ENCODE results near the gene BCORL1. TPM values are rescaled to one million over a fixed set of nuclear protein-coding genes. Genes with fewer than 3 reads are reported as not detected.

BCORL1 gene
- total RNA-seq, 1 donor from 2014 or later, result 16.2 TPM

DNA sequence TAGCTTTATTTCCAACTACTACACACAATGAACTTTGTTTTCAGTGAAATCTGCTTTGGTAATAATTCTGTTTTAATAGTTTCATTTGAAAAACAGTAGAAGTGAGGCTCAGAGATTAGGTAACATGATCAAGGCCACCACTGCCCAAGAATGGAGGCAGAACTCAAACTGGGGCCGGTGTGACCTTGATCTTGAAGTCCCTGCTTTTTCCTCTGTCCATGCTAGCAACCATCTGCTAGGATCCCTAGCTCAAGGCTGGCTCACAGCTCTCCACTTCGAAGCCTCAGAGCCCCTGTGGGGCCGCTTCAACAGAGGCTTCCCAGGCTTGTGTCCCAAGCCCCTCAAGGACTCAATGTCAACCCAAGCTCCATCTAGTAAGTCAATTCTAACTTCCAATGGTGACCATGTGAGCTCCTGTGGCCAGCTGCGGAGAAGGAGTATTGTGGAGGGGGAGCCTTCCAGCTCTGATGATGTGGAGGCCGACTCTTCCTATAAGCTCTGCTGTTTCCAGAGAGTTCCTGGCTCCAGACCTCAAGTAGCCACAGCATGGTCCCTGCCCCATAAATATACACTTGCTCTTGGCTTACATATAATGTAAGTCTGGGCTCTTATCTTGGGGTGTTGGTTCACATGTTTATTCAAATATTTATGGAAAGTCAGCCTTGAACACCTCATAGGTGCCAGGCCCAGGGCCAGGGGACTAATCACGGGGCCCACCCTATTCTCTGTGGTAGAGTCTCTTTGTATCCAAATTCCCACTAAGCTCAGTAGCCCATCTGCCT, 113.0 kb downstream of the BCORL1 start:
- DNase-seq (ENCODE audit: low spot score), result no peak
- Mint-ChIP-seq H3K9me3 (no peaks in the 10 kb centered on the region), H3K36me3 (ENCODE audit: low read depth) (no peaks in the 10 kb centered on the region), H3K27me3 (ENCODE audit: low read depth) (no peaks in the 10 kb centered on the region), H3K27ac (no peak overlapping the region), H3K4me3 (ENCODE audit: low read depth) (no peak overlapping the region), H3K4me1 (ENCODE audit: low read depth) (peaks cover 37% of the 10 kb centered on the region)
- intact Hi-C loops (cut with micrococcal nuclease), result no loop called here

DNA sequence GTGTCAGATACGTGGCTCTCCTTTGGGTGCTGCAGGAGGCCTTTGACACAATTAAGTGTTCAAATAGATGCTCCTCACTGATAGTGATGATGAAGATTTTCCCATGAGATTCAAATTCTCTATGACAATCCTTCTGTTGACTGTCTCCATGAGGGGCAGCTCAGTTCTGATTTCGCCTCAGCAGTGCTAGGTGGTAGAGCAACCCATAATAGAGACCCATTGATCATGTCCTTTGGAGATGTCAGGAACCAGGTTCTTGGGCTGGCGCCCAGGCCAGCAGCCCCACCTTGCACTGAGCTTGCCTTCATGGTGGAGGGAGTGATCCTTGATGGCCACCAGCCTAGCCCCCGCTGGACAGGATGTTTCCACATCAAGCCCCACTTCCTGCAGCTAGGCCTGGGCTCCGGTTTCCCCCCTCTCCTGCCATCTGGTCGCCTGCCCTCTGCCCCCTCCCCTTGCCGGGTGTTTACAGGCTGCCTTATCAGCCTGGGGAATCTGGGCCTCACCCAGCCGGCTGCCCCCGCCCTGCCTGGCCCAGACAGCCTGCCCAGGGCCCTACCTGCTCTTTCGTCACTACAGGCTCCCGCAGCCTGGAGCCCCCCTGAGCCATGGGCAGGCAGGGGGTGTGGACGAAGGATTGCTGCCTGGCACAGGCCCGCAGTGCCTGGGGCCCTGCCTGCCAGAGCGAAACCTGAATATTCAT, 115.2 kb downstream of the BCORL1 start:
- no peaks in the 10 kb centered on the region for H3K27me3 Mint-ChIP-seq (ENCODE audit: low read depth)
- no peak for DNase-seq (ENCODE audit: low spot score)
- H3K4me1 Mint-ChIP-seq (ENCODE audit: low read depth), result peaks cover 33% of the 10 kb centered on the region
- no peak overlapping the region for H3K4me3 Mint-ChIP-seq (ENCODE audit: low read depth)
- no peaks in the 10 kb centered on the region for H3K9me3 Mint-ChIP-seq
- H3K36me3 Mint-ChIP-seq (ENCODE audit: low read depth), result peaks cover 7% of the 10 kb centered on the region
- H3K27ac Mint-ChIP-seq, result peak overlapping the region; percentile 85
- intact Hi-C loops (cut with micrococcal nuclease), result no loop called here

DNA sequence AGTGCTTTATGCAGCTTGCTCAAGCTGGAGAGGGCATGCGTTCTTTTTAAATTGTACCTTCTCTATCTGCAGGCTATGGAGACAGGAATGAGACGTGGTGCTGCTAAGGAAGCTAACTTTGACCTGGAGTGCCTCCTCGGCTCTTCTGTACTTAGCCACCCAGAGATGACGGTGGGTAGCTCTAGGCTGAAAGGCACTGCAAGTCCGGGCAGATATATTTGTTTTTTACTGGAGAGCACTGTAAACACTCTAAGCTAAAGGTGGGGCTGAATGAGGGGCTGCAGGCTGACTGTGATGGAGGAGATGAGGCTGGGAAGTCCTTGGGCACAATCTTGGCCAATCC, 115.7 kb downstream of the BCORL1 start:
- Mint-ChIP-seq H3K4me1 (ENCODE audit: low read depth) (peaks cover 37% of the 10 kb centered on the region), H3K27ac (peak overlapping the region; percentile 85), H3K9me3 (no peaks in the 10 kb centered on the region), H3K4me3 (ENCODE audit: low read depth) (peak overlapping the region; percentile 38), H3K27me3 (ENCODE audit: low read depth) (no peaks in the 10 kb centered on the region), H3K36me3 (ENCODE audit: low read depth) (peaks cover 9% of the 10 kb centered on the region)
- no peak for DNase-seq (ENCODE audit: low spot score)
- intact Hi-C loops (cut with micrococcal nuclease), result no loop called here

DNA sequence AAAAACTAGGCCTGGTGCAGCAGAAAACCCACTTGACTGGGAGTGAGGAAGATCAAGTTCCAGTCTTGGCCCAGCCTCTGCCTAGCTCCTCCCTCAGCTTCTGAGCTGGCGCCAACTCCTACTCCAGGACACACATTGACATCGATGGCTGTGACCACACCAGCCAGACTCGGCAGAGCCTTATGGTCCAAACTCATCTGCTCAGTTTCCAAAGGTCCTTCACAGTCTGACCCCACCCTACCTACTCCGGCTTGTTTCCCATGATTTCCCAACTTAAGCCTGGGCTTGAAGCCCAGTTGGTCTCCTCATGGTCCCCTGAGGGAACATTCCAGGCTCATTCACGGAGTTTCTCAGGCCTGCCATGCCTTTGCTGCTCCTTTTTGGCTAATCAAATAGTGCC, 117.7 kb downstream of the BCORL1 start:
- Mint-ChIP-seq H3K36me3 (ENCODE audit: low read depth) (peaks cover 16% of the 10 kb centered on the region), H3K4me3 (ENCODE audit: low read depth) (no peak overlapping the region), H3K27ac (no peak overlapping the region), H3K9me3 (no peaks in the 10 kb centered on the region), H3K27me3 (ENCODE audit: low read depth) (no peaks in the 10 kb centered on the region), H3K4me1 (ENCODE audit: low read depth) (peaks cover 40% of the 10 kb centered on the region)
- no peak for DNase-seq (ENCODE audit: low spot score)
- intact Hi-C loops (cut with micrococcal nuclease), result no loop called here

DNA sequence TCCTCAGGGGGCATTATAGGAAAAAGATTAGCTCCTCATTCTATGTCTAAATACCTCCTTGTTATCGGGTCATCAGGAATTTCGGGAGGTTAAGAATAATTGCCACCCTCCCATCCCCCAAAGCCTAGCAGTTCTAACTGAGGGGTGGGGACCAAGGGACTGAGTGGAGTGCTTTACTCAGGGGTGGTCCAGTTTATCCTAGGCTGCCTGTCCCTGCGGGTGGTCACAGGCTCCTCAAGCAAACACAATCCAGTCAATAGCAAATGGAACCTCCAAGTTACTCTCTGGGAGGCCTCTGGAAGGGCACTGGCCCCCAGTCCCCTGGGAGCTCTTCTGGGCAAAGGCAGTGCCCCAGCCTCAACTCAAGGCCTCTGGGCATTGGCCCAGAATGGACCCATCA, 121.2 kb downstream of the BCORL1 start:
- Mint-ChIP-seq H3K27ac (no peak overlapping the region), H3K4me3 (ENCODE audit: low read depth) (no peak overlapping the region), H3K36me3 (ENCODE audit: low read depth) (peaks cover 19% of the 10 kb centered on the region), H3K4me1 (ENCODE audit: low read depth) (peaks cover 43% of the 10 kb centered on the region), H3K27me3 (ENCODE audit: low read depth) (no peaks in the 10 kb centered on the region), H3K9me3 (no peaks in the 10 kb centered on the region)
- intact Hi-C loops (cut with micrococcal nuclease), result no loop called here
- no peak for DNase-seq (ENCODE audit: low spot score)

DNA sequence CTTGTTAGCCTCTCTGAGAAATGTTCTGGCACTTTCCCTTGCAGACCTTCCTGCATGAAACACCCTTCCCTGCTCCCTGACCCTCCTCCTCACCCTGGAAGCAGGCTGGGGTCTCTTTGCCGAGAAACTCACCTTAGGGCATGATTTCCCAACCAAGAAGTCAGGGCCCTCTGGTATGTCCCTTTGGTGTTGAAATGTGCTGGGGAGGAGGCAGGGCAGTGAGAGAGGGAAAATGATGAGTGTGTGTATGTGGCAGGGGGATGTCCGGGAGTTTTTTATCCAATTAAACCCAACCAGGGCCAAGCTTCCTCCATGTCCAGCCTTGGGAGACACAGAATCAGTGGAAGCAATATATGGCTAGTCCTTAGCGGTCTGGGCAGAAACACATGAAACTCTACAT, 122.8 kb downstream of the BCORL1 start:
- no peaks in the 10 kb centered on the region for H3K27me3 Mint-ChIP-seq (ENCODE audit: low read depth)
- H3K27ac Mint-ChIP-seq, result no peak overlapping the region
- intact Hi-C loops (cut with micrococcal nuclease), result no loop called here
- peaks cover 25% of the 10 kb centered on the region for H3K36me3 Mint-ChIP-seq (ENCODE audit: low read depth)
- DNase-seq (ENCODE audit: low spot score), result no peak
- H3K4me1 Mint-ChIP-seq (ENCODE audit: low read depth), result peaks cover 43% of the 10 kb centered on the region
- H3K9me3 Mint-ChIP-seq, result no peaks in the 10 kb centered on the region
- no peak overlapping the region for H3K4me3 Mint-ChIP-seq (ENCODE audit: low read depth)

DNA sequence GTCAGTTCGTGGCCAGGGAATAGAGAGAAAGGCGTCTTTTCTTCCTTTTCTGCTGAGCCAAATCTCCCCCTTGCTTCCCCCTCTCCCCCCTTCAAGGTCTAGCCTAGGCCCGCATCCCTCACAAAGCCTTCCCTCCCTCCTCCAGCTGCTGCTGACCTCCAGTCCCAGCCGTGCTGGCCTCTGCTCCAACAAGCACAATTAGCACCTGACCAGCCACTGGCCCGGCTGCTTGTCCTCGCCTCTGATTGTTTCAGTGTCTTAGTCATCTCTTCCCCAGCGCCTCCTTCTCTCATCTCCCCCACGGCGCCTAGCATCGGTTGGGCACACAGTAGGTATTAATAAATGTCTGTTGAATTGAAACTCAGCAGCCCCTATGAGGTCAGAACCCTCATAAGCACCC, 123.6 kb downstream of the BCORL1 start:
- peaks cover 35% of the 10 kb centered on the region for H3K4me1 Mint-ChIP-seq (ENCODE audit: low read depth)
- intact Hi-C loops (cut with micrococcal nuclease), result no loop called here
- H3K36me3 Mint-ChIP-seq (ENCODE audit: low read depth), result peaks cover 20% of the 10 kb centered on the region
- H3K27ac Mint-ChIP-seq, result no peak overlapping the region
- H3K27me3 Mint-ChIP-seq (ENCODE audit: low read depth), result no peaks in the 10 kb centered on the region
- H3K9me3 Mint-ChIP-seq, result no peaks in the 10 kb centered on the region
- DNase-seq (ENCODE audit: low spot score), result no peak
- no peak overlapping the region for H3K4me3 Mint-ChIP-seq (ENCODE audit: low read depth)

Other genes starting within 250 kb of the BCORL1 start
- 0.11 and 0.16 TPM in 2 replicates for gene XPNPEP2, start 243.7 kb upstream of the BCORL1 start, total RNA-seq
- gene SASH3, start 202.7 kb upstream of the BCORL1 start, total RNA-seq, result 89.8 and 102 TPM in 2 replicates
- gene ZDHHC9, start 138.7 kb upstream of the BCORL1 start, total RNA-seq, result 13.0 and 13.9 TPM in 2 replicates
- 46.6 and 49.9 TPM in 2 replicates for gene UTP14A, start 76.5 kb upstream of the BCORL1 start, total RNA-seq
- gene ELF4, start 127.9 kb downstream of the BCORL1 start, total RNA-seq, result 31.8 and 33.6 TPM in 2 replicates
- gene AIFM1, start 183.2 kb downstream of the BCORL1 start, total RNA-seq, result 48.7 and 51.1 TPM in 2 replicates
- 28.4 and 29.7 TPM in 2 replicates for gene RAB33A, start 189.3 kb downstream of the BCORL1 start, total RNA-seq